ENCODE measurements around the gene TFR2.

DNA sequence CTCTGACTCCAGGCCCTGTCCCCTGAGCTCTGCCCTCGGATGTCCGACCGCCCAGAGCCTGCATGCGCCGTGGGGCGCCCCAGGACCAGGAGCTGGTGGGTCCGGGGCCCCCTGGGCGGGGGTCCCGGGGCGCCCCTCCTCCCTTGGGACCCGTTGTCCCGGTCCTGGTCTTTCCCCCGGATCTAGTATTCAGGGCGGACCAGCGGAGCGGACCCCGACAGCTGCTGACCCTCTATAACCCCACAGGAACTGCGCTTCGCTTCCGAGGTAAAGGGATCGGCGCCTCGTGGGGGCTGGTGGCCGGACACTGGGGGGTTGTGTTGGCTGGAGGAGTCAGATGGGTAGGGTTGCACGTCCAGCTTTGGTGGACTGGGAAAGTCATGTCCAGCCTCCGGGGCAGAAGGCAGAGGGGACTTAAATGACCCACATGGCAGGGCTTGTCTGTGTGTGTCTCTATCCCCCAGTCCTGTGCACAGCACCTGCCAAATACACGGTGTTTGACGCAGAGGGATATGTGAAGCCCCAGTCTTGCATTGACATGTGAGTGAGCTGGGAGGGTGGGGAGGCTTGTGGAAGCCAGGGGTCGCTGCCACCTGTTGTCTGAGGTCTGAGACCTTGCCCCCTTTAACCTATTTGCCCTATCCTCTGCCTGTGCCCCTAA, 28.5 kb downstream of the TFR2 start:
- TF ChIP-seq, protein P1, sequence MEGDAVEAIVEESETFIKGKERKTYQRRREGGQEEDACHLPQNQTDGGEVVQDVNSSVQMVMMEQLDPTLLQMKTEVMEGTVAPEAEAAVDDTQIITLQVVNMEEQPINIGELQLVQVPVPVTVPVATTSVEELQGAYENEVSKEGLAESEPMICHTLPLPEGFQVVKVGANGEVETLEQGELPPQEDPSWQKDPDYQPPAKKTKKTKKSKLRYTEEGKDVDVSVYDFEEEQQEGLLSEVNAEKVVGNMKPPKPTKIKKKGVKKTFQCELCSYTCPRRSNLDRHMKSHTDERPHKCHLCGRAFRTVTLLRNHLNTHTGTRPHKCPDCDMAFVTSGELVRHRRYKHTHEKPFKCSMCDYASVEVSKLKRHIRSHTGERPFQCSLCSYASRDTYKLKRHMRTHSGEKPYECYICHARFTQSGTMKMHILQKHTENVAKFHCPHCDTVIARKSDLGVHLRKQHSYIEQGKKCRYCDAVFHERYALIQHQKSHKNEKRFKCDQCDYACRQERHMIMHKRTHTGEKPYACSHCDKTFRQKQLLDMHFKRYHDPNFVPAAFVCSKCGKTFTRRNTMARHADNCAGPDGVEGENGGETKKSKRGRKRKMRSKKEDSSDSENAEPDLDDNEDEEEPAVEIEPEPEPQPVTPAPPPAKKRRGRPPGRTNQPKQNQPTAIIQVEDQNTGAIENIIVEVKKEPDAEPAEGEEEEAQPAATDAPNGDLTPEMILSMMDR (IDR thresholded peaks at IDR 0.05; ENCODE audit: extremely low read depth in 1 of 2, insufficient read depth in 1 of 2, low read depth in 1 of 2, low read length in 2 of 2), result peak in 1 of 2 donors; percentile 20
- TF ChIP-seq EZH2 (IDR thresholded peaks at IDR 0.05; ENCODE audit: borderline replicate concordance, low read depth, low read length, severe bottlenecking) (no peak), POLR2A (IDR thresholded peaks at IDR 0.05; ENCODE audit: low read depth, low read length) (no peak), GATA2 (IDR thresholded peaks at IDR 0.05; ENCODE audit: insufficient read depth, insufficient read length, low read depth, low read length) (no peak), JUN (IDR thresholded peaks at IDR 0.05; ENCODE audit: borderline replicate concordance, insufficient read depth, insufficient read length, low read depth) (no peak), MYC (IDR thresholded peaks at IDR 0.05; ENCODE audit: low read depth, low read length) (no peak), POLR2AphosphoS5 (IDR thresholded peaks at IDR 0.05; ENCODE audit: insufficient read depth, low read depth, low read length) (no peak)
- TF ChIP-seq, protein P2, sequence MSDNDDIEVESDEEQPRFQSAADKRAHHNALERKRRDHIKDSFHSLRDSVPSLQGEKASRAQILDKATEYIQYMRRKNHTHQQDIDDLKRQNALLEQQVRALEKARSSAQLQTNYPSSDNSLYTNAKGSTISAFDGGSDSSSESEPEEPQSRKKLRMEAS (IDR thresholded peaks at IDR 0.05; ENCODE audit: insufficient read depth, insufficient read length), result no peak
